ENCODE measurements around the gene SRA1. TPM values are rescaled to one million over a fixed set of nuclear protein-coding genes. Genes with fewer than 3 reads are reported as not detected.

The SRA1 gene
- total and polyA plus RNA-seq, 2 of the 4 experiments (the other 2 are of a cell fraction): 52.9 to 54.8 TPM

DNA sequence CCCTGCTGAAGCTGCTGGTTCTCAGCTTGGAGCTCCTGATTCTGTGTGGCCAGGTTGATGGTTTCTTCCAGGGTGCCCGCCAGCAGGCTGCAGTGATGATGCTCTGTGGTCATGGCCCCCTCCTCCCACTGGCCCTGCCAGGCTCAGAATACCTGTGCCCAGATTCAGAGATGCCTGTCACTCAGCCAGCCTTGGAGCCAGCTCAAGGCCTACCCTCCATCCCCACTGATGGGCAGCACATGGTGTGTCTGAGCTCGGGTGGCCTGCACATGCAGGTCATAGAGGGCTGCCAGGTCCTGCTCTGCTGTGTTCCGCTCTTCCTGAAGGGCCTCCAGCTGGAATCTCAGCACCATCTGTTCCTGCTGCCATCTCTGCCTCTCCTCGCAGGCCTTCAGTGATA is 12.8 kb upstream of the SRA1 start:
- H2BK5ac ChIP-seq (ENCODE audit: low read depth, low read length, poor library complexity, severe bottlenecking): no peak overlapping the region
- H2AFZ ChIP-seq (replicated peaks; ENCODE audit: low read length, poor library complexity): no peak overlapping the region
- H2BK20ac ChIP-seq (ENCODE audit: low read depth, low read length): no peak overlapping the region
- no peak overlapping the region for H2AK9ac ChIP-seq (replicated peaks; ENCODE audit: low read depth, low read length, poor library complexity)
- H3K36me3 ChIP-seq (ENCODE audit: control insufficient read depth, insufficient read depth, low read length): peaks cover 25% of the 10 kb centered on the region
- no peaks in the 10 kb centered on the region for H3K9me3 ChIP-seq (ENCODE audit: control insufficient read depth, insufficient read depth, low read length)
- no peak overlapping the region for H2BK120ac ChIP-seq (ENCODE audit: low read depth, low read length)
- H3K9me1 ChIP-seq (ENCODE audit: insufficient read depth, low read length): peaks cover 14% of the 10 kb centered on the region
- ChIA-PET POLR2A (ENCODE audit: unreplicated experiment) (no interaction called here), CTCF (interaction anchor here (0.8 to 1.2 kb wide), 2 partner anchors 65 to 69 kb away, joined by 3 read pairs; partner anchors contain the start of gene TMCO6)
- no peak for ATAC-seq (ENCODE audit: low read depth)
- WGBS, 2 experiments (ENCODE audit: extremely low coverage in 2 of 2, insufficient read length in 1 of 2): 73% methylated on average over 2 of the region's 4 CpGs; no CpG with 5 or more reads in 1 of the 2 experiments
- no peak overlapping the region for H3K9ac ChIP-seq (ENCODE audit: low read depth, low read length)
- TF ChIP-seq FOS (IDR thresholded peaks at IDR 0.05; ENCODE audit: low read depth, low read length) (no peak), POLR2A (IDR thresholded peaks at IDR 0.05; ENCODE audit: low read depth, low read length) (no peak), MAFK (IDR thresholded peaks at IDR 0.05; ENCODE audit: low read depth, low read length) (no peak), SMC3 (IDR thresholded peaks at IDR 0.05; ENCODE audit: low read depth, low read length) (no peak), RCOR1 (IDR thresholded peaks at IDR 0.05; ENCODE audit: insufficient replicate concordance, low read length) (no peak), CHD1 (IDR thresholded peaks at IDR 0.05; ENCODE audit: low read depth, low read length) (no peak), MAZ (IDR thresholded peaks at IDR 0.05; ENCODE audit: borderline replicate concordance, low read depth, low read length) (no peak), CEBPB (IDR thresholded peaks at IDR 0.05; ENCODE audit: low read depth, low read length) (no peak), MXI1 (IDR thresholded peaks at IDR 0.05; ENCODE audit: borderline replicate concordance, low read depth, low read length) (no peak), RFX5 (IDR thresholded peaks at IDR 0.05; ENCODE audit: low read depth, low read length) (no peak), NFE2L2 (IDR thresholded peaks at IDR 0.05; ENCODE audit: low read depth, low read length) (no peak), BHLHE40 (IDR thresholded peaks at IDR 0.05; ENCODE audit: low read depth, low read length) (no peak), RAD21 (IDR thresholded peaks at IDR 0.05; ENCODE audit: low read length) (no peak)
- TF ChIP-seq, protein P1, sequence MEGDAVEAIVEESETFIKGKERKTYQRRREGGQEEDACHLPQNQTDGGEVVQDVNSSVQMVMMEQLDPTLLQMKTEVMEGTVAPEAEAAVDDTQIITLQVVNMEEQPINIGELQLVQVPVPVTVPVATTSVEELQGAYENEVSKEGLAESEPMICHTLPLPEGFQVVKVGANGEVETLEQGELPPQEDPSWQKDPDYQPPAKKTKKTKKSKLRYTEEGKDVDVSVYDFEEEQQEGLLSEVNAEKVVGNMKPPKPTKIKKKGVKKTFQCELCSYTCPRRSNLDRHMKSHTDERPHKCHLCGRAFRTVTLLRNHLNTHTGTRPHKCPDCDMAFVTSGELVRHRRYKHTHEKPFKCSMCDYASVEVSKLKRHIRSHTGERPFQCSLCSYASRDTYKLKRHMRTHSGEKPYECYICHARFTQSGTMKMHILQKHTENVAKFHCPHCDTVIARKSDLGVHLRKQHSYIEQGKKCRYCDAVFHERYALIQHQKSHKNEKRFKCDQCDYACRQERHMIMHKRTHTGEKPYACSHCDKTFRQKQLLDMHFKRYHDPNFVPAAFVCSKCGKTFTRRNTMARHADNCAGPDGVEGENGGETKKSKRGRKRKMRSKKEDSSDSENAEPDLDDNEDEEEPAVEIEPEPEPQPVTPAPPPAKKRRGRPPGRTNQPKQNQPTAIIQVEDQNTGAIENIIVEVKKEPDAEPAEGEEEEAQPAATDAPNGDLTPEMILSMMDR (conservative IDR thresholded peaks at IDR 0.05; ENCODE audit: low read depth, low read length): no peak
- TF ChIP-seq, protein P2, sequence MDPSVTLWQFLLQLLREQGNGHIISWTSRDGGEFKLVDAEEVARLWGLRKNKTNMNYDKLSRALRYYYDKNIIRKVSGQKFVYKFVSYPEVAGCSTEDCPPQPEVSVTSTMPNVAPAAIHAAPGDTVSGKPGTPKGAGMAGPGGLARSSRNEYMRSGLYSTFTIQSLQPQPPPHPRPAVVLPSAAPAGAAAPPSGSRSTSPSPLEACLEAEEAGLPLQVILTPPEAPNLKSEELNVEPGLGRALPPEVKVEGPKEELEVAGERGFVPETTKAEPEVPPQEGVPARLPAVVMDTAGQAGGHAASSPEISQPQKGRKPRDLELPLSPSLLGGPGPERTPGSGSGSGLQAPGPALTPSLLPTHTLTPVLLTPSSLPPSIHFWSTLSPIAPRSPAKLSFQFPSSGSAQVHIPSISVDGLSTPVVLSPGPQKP (IDR thresholded peaks at IDR 0.05; ENCODE audit: borderline replicate concordance, low read depth, low read length): no peak
- TF ChIP-seq, protein P3, sequence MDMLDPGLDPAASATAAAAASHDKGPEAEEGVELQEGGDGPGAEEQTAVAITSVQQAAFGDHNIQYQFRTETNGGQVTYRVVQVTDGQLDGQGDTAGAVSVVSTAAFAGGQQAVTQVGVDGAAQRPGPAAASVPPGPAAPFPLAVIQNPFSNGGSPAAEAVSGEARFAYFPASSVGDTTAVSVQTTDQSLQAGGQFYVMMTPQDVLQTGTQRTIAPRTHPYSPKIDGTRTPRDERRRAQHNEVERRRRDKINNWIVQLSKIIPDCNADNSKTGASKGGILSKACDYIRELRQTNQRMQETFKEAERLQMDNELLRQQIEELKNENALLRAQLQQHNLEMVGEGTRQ (IDR thresholded peaks at IDR 0.05; ENCODE audit: low read depth, low read length): no peak
- intact Hi-C loops (cut with micrococcal nuclease) (no loop called here), dilution Hi-C loops (cut with HindIII; ENCODE audit: low sequenced_read_pairs, unreplicated experiment) (no loop called here), in situ Hi-C loops (cut with MboI; ENCODE audit: low sequenced_read_pairs) (no loop called here)
- H3K56ac ChIP-seq (ENCODE audit: extremely low read depth, insufficient read depth, low read length): no peak overlapping the region
- H2AK5ac ChIP-seq (ENCODE audit: low read depth, low read length): no peak overlapping the region
- H4K91ac ChIP-seq (ENCODE audit: insufficient read depth, low read depth, low read length): no peak overlapping the region
- H3K27ac ChIP-seq (ENCODE audit: insufficient read depth, low read length): no peak overlapping the region
- no peak overlapping the region for H4K8ac ChIP-seq (ENCODE audit: low read depth in 2 of 2, low read length in 2 of 2)
- H3K79me1 ChIP-seq (ENCODE audit: low read depth in 1 of 2, low read length in 2 of 2): peaks cover 16 to 36% of the 10 kb centered on the region in 2 experiments; a peak in 3 of 4 replicates
- H3K4me3 ChIP-seq (ENCODE audit: insufficient read depth, low read depth, low read length): no peak overlapping the region
- BruUV-seq (replicated peaks): no TSS peak
- H4K20me1 ChIP-seq (ENCODE audit: insufficient read depth, low read length): no peaks in the 10 kb centered on the region
- DNase-seq: no peak
- no peak overlapping the region for H3K23ac ChIP-seq (ENCODE audit: low read depth, low read length)
- peaks cover 6% of the 10 kb centered on the region for H3K4me1 ChIP-seq (ENCODE audit: control insufficient read depth, insufficient read depth, low read length)
- H4K5ac ChIP-seq (ENCODE audit: low read depth, low read length): no peak overlapping the region
- no peak overlapping the region for H3K4me2 ChIP-seq (ENCODE audit: low read depth, low read length)
- H3K14ac ChIP-seq (replicated peaks; ENCODE audit: low read depth, low read length): no peak overlapping the region
- no peak overlapping the region for H3K18ac ChIP-seq (ENCODE audit: low read depth, low read length)
- no peaks in the 10 kb centered on the region for H3K27me3 ChIP-seq (ENCODE audit: control insufficient read depth, insufficient read depth, low read length)
- H2BK15ac ChIP-seq (ENCODE audit: low read depth, low read length): no peak overlapping the region
- H3K4ac ChIP-seq (ENCODE audit: low read depth, low read length): no peak overlapping the region

All from IMR-90 (cell line).